SIG-M5 treated with dmso at 0.1 percent for 504 hours (cell line): Measurements from ENCODE around the gene TRIM33.

Experiments used
- DNase-seq: peaks from one replicate; lab custom pipeline; 2025; ENCODE audit not compliant: unreplicated experiment; lab: John Stamatoyannopoulos, UW

Gene TRIM33

GRCh38 chr1:114359791-114360190 lies 151.2 kb downstream of the TRIM33 start:
- no peak for DNase-seq

- DNase-seq: peak; percentile 26
These were observed 155.8 kb downstream of the TRIM33 start for GRCh38 chr1:114355240-114355639.

- DNase-seq: peak; percentile 32
These were observed 157.7 kb downstream of the TRIM33 start for GRCh38 chr1:114353262-114353661.

- no peak for DNase-seq
These were observed 158.2 kb downstream of the TRIM33 start for GRCh38 chr1:114352797-114353196.

GRCh38 chr1:114350731-114351445 lies 160.1 kb downstream of the TRIM33 start:
- DNase-seq: no peak

GRCh38 chr1:114349891-114350605 lies 161.0 kb downstream of the TRIM33 start:
- no peak for DNase-seq

- DNase-seq: no peak
These were observed 163.4 kb downstream of the TRIM33 start for GRCh38 chr1:114347431-114348209.

- peak; percentile 99 for DNase-seq
These were observed 164.4 kb downstream of the TRIM33 start for GRCh38 chr1:114346480-114347029.

GRCh38 chr1:114345930-114346479 lies 165.0 kb downstream of the TRIM33 start:
- DNase-seq: no peak

GRCh38 chr1:114344656-114345055 lies 166.3 kb downstream of the TRIM33 start:
- DNase-seq: no peak
